GM21515 (cell line): ENCODE measurements around the gene OSR1.
"Not testable (repeated sequence)": the region's sequence is repeated elsewhere in the genome, so short reads cannot be mapped to it uniquely, and the experiment has no call there.

ENCODE experiments used
- ATAC-seq: cut with Tn5 transposase; IDR thresholded peaks from one replicate; pipeline ENCODE4 v1.9.1; 2021; ENCODE audit not compliant: unreplicated experiment

Gene OSR1

DNA sequence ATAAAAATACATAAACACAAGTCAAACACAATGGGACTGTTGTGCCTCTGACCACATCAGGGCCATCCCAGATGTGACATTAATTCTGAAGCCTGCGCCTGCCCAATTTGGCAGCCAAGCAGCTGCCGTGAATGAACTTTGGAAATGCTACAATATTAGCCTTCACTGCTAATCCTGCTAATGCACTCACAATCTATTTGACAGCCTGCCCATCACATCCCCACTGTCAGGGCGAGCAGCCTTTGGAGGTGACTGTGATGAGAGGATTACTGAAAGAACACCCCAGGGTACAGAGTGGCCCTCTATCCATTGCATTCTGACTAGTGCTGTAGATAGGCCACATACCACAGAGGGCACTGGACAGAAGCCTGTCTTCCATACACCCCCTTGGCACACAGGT, 21.6 kb downstream of the OSR1 start:
- no peak for ATAC-seq

DNA sequence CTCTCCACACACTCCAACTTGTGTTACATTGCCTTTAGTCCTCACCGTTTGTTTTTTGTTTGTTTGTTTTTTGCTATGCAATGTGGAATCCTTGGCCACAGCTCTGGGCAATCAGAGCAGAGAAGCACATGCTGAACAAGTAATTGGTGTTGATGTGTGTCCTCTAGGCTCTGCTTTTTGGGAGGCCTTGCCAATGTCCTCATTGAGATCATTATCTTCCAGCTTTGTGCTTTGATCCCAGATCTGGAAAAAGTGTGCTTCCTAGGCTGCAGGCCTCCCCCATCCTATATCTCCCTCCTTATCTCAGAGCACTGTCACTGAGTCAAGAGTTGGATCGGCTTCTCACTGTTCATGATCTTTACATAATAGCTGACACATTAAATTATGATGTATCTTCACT, 25.9 kb downstream of the OSR1 start:
- no peak for ATAC-seq

DNA sequence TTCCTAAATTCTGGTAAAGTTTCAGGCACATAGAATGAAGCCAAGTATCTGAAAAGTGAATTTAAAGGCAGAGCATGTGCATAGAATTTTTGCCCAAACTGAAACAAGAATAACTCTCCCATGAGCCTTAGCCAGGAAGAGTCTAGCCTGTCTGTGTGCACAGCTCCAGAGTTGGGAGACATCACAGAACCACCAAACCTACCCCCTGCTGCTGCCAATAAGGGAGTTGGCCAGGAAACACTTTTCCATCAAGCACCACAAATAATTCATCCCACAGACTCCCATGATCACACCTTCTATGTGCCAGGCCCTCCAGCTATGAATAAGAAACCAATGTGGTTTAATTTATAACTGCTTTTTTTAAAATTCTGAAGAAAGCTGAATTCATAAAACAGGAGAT, 27.0 kb downstream of the OSR1 start:
- ATAC-seq = no peak

DNA sequence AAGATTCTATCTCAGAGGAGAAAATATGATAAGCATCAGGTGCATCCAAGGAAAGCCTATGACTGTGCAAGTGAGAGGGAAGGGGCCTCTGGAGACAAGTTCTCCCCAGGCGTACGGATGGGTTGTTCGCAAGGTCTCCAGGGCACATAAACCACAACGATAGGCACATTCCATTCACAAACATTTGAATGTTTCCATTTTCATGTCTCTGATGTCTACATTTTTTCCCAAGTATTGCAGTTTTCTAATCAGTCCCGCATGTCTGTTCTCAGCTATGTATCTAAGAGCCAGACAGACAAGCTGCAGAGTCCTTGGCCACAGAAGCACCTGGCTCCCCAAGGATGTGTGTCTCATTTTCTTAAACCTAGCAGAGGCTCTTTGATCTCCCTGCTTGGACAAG, 28.0 kb downstream of the OSR1 start:
- no peak for ATAC-seq

DNA sequence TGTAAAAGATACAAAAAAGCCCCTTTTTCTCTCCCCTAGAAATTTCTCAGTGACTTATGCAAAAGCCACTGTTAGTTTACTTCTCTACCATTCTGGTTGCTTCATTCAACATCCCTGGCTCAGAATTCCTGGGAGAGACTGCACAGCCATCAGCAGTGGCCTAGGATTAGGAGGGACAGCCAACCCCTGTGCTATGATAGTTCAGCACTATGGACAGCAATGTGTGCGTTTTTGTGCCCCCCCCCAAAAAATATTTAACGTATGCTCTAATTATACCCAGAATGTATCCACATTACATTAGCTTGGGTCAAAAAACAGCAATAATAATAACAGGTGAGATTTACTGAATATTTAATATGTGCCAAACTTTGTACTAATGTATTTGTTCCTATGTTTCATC, 29.0 kb downstream of the OSR1 start:
- no peak for ATAC-seq

DNA sequence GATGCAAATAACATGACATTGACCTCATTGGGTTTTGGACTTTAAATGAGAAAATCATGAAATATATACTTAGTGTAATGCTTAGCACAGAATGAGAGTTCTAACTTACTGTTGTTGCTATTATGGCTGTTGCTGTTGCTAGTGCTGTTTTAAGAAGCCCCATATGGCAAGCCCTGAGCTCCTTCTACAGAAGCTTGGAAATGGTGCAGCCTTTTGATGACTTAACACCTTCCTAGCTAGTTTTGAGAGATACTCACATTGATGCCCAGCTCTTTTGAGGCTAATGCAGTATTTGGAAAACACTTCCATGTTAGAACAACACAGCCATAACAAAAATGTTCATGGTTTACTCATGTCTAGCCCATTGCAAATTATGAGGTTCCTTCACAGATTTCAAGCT, 30.9 kb downstream of the OSR1 start:
- no peak for ATAC-seq

DNA sequence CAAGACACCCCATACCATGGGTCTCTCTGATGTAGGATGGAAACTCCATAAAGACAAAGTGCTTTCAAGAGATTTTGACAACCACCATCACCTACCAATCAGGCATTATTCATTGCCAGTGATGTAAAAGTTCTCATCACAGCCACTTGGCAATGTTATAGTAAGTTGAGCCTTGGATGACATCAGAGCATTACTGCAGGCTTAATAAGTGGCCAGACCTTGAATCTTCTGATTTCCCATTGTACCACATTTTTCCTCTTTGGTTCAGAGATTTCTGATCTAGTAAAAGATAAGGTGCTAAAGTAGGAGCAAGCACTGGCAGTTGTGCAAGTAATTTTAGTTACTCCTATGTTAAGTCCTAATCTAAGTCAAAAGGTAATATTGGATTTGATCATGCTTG, 36.5 kb downstream of the OSR1 start:
- no peak for ATAC-seq

DNA sequence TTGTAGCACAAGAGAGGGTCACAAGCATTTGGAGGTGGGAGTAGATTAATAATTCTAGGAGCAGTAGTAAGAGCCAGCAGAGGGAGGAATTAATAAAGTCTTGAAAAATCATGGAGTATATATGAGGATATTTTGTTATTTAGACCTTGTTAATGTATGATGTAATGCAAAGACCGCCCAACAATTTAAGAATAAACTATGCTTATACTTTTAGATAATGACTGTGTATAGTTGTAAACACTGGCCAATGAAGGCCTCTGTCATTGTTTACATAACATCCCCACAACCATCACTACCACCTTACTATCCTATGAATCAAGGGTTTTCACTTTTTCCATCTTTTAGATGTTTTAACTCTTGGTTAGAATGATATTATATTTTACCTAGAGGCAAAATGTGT, 37.6 kb downstream of the OSR1 start:
- no peak for ATAC-seq

DNA sequence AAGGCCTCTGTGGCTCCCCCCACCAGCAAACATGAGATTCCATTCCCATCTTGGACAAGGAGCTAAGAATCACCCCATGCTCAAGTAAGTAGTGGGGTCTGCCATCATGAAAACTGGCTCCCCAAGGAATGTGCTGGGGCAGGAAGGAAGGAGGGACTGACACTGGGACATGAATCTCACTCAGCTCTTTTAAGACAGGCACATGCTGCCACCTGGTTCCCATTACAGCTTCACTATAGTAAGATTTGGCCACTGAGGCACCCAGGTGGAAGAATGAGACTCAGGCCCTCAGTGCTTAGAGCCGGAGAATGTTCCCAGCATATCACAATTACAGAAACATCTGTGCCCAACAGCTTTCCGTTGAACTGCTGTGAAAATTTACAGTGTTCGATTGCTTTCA, 38.7 kb downstream of the OSR1 start:
- no peak for ATAC-seq

DNA sequence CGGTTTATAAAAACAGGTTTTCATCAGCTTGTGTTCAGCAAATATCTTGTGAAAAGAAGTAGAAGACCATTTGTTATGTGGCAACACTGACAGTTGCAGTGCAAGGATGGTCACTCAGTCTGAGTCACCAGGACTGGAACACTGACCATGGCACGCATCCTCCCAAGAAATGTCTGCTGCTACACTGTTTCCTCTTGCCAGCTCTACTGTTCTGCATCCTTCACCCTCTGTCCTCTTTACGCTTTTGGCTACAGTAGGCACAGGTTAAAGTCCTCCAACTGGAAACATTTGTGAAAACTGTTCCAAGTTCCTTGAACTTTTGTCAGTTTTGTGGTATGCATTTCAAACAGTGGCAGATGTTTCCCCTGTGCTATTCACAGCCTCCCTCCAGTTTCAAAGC, 39.4 kb downstream of the OSR1 start:
- no peak for ATAC-seq

DNA sequence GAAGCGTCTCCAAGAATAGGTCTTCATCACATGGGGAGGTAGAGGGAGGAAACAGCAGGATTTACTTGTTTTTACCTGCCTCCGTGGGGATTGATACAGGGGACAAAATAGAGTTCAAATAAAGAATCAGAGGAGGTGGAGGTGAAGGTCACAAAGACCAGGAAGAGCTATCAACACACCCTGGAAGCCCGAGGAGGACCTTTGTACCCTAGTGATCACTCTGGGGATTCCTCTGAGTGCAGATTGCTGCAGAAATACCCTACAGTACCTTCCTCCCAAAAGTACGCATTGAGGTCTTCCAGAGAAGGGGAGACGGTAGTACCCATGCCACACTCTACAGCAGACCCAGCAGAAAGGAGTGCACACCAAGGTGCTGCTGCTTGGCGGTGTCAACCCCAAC, 44.9 kb downstream of the OSR1 start:
- no peak for ATAC-seq

DNA sequence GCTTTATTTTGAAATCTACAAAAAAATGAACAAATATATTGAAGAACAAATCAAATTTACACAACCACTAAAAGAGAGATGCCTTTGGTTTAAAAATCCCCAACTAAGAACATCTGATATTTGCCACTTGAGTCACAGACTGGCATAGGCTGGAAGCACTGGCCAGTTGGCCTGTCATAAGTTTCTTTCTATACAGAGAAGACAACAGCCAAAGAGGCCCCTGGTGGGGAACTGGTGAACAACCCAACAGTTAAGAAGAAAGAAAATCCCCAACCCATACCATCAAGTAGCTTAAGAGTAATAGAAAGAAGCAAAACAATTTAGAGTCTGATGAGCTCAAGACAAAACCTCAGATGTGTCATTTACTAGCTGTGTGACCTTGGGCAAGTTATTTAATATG, 45.5 kb downstream of the OSR1 start:
- ATAC-seq = peak; percentile 84

DNA sequence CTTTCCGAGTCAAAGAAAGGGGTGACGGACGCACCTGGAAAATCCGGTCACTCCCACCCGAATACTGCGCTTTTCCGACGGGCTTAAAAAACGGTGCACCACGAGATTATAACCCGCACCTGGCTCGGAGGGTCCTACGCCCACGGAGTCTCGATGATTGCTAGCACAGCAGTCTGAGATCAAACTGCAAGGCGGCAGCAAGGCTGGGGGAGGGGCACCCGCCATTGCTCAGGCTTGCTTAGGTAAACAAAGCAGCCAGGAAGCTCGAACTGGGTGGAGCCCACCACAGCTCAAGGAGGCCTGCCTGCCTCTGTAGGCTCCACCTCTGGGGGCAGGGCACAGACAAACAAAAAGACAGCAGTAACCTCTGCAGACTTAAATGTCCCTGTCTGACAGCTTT, 52.4 kb downstream of the OSR1 start:
- not testable (repeated sequence) for ATAC-seq

DNA sequence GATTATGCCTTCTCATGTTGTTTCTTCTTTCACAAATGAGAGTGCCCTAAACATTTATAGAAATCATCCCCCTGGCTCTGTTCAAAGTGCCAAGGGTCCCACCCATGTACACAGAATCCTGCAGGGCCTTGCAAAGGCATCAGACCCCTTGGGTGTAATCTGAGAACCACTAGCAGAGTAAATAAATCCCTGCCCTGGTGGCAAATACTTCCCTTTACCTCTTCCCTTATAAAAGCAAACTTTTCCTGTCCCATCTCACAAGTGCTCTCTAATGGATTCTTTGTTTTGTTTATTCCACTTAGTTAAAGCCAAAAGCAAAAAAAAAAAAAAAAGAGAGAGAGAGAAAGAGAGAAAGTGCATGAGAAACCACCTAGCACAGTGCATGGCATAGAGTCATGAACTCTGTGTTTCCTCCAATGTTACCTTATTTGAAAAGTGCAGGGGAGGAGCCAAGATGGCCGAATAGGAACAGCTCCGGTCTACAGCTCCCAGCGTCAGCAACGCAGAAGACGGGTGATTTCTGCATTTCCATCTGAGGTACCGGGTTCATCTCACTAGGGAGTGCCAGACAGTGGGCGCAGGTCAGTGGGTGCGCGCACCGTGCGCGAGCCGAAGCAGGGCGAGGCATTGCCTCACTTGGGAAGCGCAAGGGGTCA, 52.9 kb downstream of the OSR1 start:
- ATAC-seq = not testable (repeated sequence)

DNA sequence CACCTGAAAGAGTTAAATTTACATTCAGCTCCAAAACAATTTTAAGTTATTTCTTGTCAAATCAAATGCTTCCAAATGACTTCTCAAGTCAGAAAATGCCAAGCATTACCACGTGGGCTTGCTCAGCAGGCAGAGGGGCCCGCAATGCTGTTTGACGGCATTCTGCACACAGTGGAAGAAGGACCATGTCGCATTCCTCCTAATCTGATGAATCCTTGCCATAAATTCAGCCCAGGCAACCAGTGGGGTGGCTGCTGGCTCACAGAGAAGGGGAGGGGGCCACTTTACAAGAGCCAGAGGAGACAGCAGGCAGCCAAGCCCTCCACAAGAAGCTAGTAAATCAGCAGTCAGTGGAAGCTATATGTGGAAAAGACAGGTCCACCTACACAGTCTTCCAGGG, 56.7 kb downstream of the OSR1 start:
- ATAC-seq = no peak
